Caco-2 (cell line): ENCODE measurements around the gene ANKRD53. TPM values are rescaled to one million over a fixed set of nuclear protein-coding genes. Genes with fewer than 3 reads are reported as not detected.

ENCODE experiments used
- BruUV-seq: library from RNA; stranded (reverse); fragments of 400-500 nt; replicated peaks from 2 replicates; lab custom pipeline; 2021; lab: Mats Ljungman, UMichigan
- CTCF ChIA-PET: fragments of 300-600 bp; sonication (Branson Sonifier 250); formaldehyde crosslinking; loops from one replicate; lab custom pipeline; 2022; ENCODE audit warnings: antibody characterized with exemption; lab: Charles Lee
- POLR2A ChIA-PET: fragments of 300-600 bp; sonication (Branson Sonifier 250); formaldehyde crosslinking; loops from one replicate; lab custom pipeline; 2022; ENCODE audit warnings: antibody characterized with exemption; lab: Charles Lee
- DNase-seq, 2 experiments: peaks; one replicate each; pipeline versions ENCODE4 v3.0.0 to v3.0.0-alpha.2; 2020 to 2022
- H3K27me3 ChIP-seq: replicated peaks from 2 replicates; pipeline ENCODE4 v1.6.0; 2011; ENCODE audit warnings: low read length; ENCODE audit not compliant: control insufficient read depth, insufficient read depth
- H3K36me3 ChIP-seq: 2 replicates; pipeline ENCODE4 v1.5.1; 2011; ENCODE audit warnings: low read length; ENCODE audit not compliant: control insufficient read depth, insufficient read depth
- H3K4me1 ChIP-seq: fragments of 250-450 bp; sonication (Bioruptor Pico); 2 replicates; pipeline ENCODE4 v1.5.1; 2020; ENCODE audit warnings: mild to moderate bottlenecking
- H3K4me3 ChIP-seq: 2 replicates; pipeline ENCODE4 v1.5.1; 2011; ENCODE audit warnings: low read depth, mild to moderate bottlenecking, control low read depth, low read length
- H3K9me3 ChIP-seq: fragments of 250-450 bp; sonication (Bioruptor Pico); 2 replicates; pipeline ENCODE4 v1.5.1; 2020; ENCODE audit warnings: mild to moderate bottlenecking, moderate library complexity
- H3K27ac Mint-ChIP-seq: one replicate; pipeline ENCODE4 v1.8.0; 2022; ENCODE audit warnings: mixed read lengths; ENCODE audit not compliant: unreplicated experiment
- H3K27me3 Mint-ChIP-seq: one replicate; pipeline ENCODE4 v1.8.0; 2022; ENCODE audit warnings: mixed read lengths; ENCODE audit not compliant: insufficient read depth, unreplicated experiment
- H3K36me3 Mint-ChIP-seq: one replicate; pipeline ENCODE4 v1.8.0; 2022; ENCODE audit warnings: mild to moderate bottlenecking, mixed read lengths; ENCODE audit not compliant: insufficient read depth, unreplicated experiment
- H3K4me1 Mint-ChIP-seq: one replicate; pipeline ENCODE4 v1.8.0; 2022; ENCODE audit warnings: low read depth, mixed read lengths; ENCODE audit not compliant: unreplicated experiment
- H3K4me3 Mint-ChIP-seq: one replicate; pipeline ENCODE4 v1.8.0; 2022; ENCODE audit warnings: mild to moderate bottlenecking, moderate library complexity, mixed read lengths; ENCODE audit not compliant: unreplicated experiment
- H3K9me3 Mint-ChIP-seq: one replicate; pipeline ENCODE4 v1.8.0; 2022; ENCODE audit warnings: mixed read lengths; ENCODE audit not compliant: unreplicated experiment
- CTCF ChIP-seq, 2 experiments: fragments of 200-600 bp in 1 of 2; IDR thresholded peaks; 1 replicate in 1 of 2; 2 replicates in 1 of 2; pipeline versions ENCODE4 v1.5.1 to v1.8.0; 2011 to 2022; ENCODE audit warnings: antibody characterized with exemption in 1 of 2, control low read depth in 1 of 2, inconsistent platforms in 1 of 2, low read depth in 1 of 2, low read length in 1 of 2, mild to moderate bottlenecking in 1 of 2, moderate library complexity in 1 of 2; ENCODE audit not compliant: insufficient read depth in 1 of 2, severe bottlenecking in 1 of 2, unreplicated experiment in 1 of 2
- intact Hi-C: fragments of 100-400 bp; cut with micrococcal nuclease; formaldehyde crosslinking; loops from one replicate; pipeline ENCODE4 v1.10.0; 2022; ENCODE audit not compliant: unreplicated experiment
- total RNA-seq: library from RNA; stranded (reverse); gene quantifications from 2 replicates; pipeline ENCODE4 v1.2.3, GENCODE V29; 2022

The ANKRD53 gene
- total RNA-seq, 1 experiment from 2014 or later, result 0.16 TPM

- Histone ChIP-seq H3K9me3 (no peaks in the 10 kb centered on the region), H3K4me1 (peaks cover 28% of the 10 kb centered on the region), H3K4me3 (no peak overlapping the region), H3K27me3 (no peaks in the 10 kb centered on the region), H3K36me3 (no peaks in the 10 kb centered on the region; the same call in 1 of the 2 replicates)
- Mint-ChIP-seq H3K27ac (no peak overlapping the region), H3K27me3 (peaks cover 3% of the 10 kb centered on the region), H3K4me1 (peaks cover 9% of the 10 kb centered on the region), H3K4me3 (no peak overlapping the region), H3K9me3 (no peaks in the 10 kb centered on the region), H3K36me3 (no peaks in the 10 kb centered on the region)
- intact Hi-C loops, result no loop called here
- ChIA-PET CTCF (interaction anchor here (0.9 kb wide), 2 partner anchors 9 to 74 kb away, joined by 4 to 5 read pairs; no protein-coding TSS in a partner anchor), POLR2A (no interaction called here)
- no peak for DNase-seq
- no peak for TF ChIP-seq CTCF (IDR thresholded peaks at IDR 0.05; ENCODE audit: insufficient read depth in 1 of 2, low read depth in 1 of 2, low read length in 1 of 2, severe bottlenecking in 1 of 2, unreplicated experiment in 1 of 2)
- BruUV-seq, result no TSS peak
Observed at GRCh38 chr2:70939001-70939838, 39.2 kb upstream of the ANKRD53 start.

- Mint-ChIP-seq H3K4me3 (no peak overlapping the region), H3K27me3 (peaks cover 3% of the 10 kb centered on the region), H3K36me3 (no peaks in the 10 kb centered on the region), H3K27ac (no peak overlapping the region), H3K9me3 (no peaks in the 10 kb centered on the region), H3K4me1 (peaks cover 9% of the 10 kb centered on the region)
- TF ChIP-seq CTCF (IDR thresholded peaks at IDR 0.05; ENCODE audit: insufficient read depth in 1 of 2, low read depth in 1 of 2, low read length in 1 of 2, severe bottlenecking in 1 of 2, unreplicated experiment in 1 of 2), result no peak
- no peak overlapping the region for H3K4me3 ChIP-seq
- no peaks in the 10 kb centered on the region for H3K27me3 ChIP-seq
- ChIA-PET CTCF (interaction anchor here (0.9 kb wide), 1 partner anchor 75 kb away, joined by 4 read pairs; no protein-coding TSS in a partner anchor), POLR2A (no interaction called here)
- no peak for DNase-seq
- peaks cover 28% of the 10 kb centered on the region for H3K4me1 ChIP-seq
- BruUV-seq, result no TSS peak
- H3K36me3 ChIP-seq, result no peaks in the 10 kb centered on the region; the same call in 1 of the 2 replicates
- intact Hi-C loops, result no loop called here
- H3K9me3 ChIP-seq, result no peaks in the 10 kb centered on the region
Observed at GRCh38 chr2:70939839-70940580, 38.4 kb upstream of the ANKRD53 start.

DNA sequence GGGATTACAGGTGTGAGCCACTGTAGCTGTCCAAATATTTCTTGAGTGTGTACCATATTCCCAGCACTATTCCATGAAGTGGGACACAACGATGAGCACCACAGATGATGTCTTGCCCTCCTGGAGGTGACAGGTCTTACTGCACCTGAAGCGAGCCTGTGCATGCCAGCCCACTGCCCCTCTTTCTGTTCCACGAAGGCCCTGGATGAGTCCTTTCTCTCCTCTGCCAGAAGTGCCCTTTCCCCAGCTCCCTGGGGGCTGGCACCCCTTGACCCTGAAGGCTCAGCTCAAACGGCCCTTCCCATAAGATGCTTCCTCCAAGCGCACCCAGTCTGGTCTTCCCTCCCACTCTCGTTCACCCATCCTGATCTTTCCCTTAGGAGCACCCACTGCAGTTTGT lies 37.2 kb upstream of the ANKRD53 start:
- POLR2A ChIA-PET, result interaction anchor here (0.7 kb wide), 1 partner anchor 642 kb away, joined by 7 read pairs; no protein-coding TSS in a partner anchor
- Histone ChIP-seq H3K4me1 (peaks cover 28% of the 10 kb centered on the region), H3K9me3 (no peaks in the 10 kb centered on the region), H3K4me3 (no peak overlapping the region), H3K27me3 (no peaks in the 10 kb centered on the region), H3K36me3 (no peaks in the 10 kb centered on the region; the same call in 1 of the 2 replicates)
- intact Hi-C loops, result no loop called here
- Mint-ChIP-seq H3K27ac (no peak overlapping the region), H3K9me3 (no peaks in the 10 kb centered on the region), H3K36me3 (no peaks in the 10 kb centered on the region), H3K27me3 (peaks cover 3% of the 10 kb centered on the region), H3K4me3 (no peak overlapping the region), H3K4me1 (peaks cover 13% of the 10 kb centered on the region)
- DNase-seq, result no peak
- CTCF ChIA-PET, result no interaction called here
- no peak for TF ChIP-seq CTCF (IDR thresholded peaks at IDR 0.05; ENCODE audit: insufficient read depth in 1 of 2, low read depth in 1 of 2, low read length in 1 of 2, severe bottlenecking in 1 of 2, unreplicated experiment in 1 of 2)
- no TSS peak for BruUV-seq
